Measurements from ENCODE around the gene NKAIN2. TPM values are rescaled to one million over a fixed set of nuclear protein-coding genes. Genes with fewer than 3 reads are reported as not detected.

The NKAIN2 gene
- total and polyA plus RNA-seq, 2 experiments from 2014 or later, result 0.22 TPM; not detected in 1

- H3K9me3 ChIP-seq (ENCODE audit: low read depth), result no peaks in the 10 kb centered on the region
- no peak overlapping the region for H3K27ac ChIP-seq
- DNase-seq (ENCODE audit: low read depth in 1 of 2, low spot score in 1 of 2), result no peak
- no peaks in the 10 kb centered on the region for H3K4me1 ChIP-seq (ENCODE audit: low read depth)
- no peaks in the 10 kb centered on the region for H3K36me3 ChIP-seq
- TF ChIP-seq CTCF (IDR thresholded peaks at IDR 0.05; ENCODE audit: low read depth, low read length), result no peak
- H3K27me3 ChIP-seq, result peaks cover 12% of the 10 kb centered on the region
- no peak overlapping the region for H3K4me3 ChIP-seq
Measured at GRCh38 chr6:124056407-124057334, 253.0 kb downstream of the NKAIN2 start.

GRCh38 chr6:124057461-124057860 is 253.8 kb downstream of the NKAIN2 start:
- TF ChIP-seq CTCF (IDR thresholded peaks at IDR 0.05; ENCODE audit: low read depth, low read length), result no peak
- no peak overlapping the region for H3K4me3 ChIP-seq
- no peak for DNase-seq (ENCODE audit: low read depth in 1 of 2, low spot score in 1 of 2)
- no peaks in the 10 kb centered on the region for H3K36me3 ChIP-seq
- no peaks in the 10 kb centered on the region for H3K9me3 ChIP-seq (ENCODE audit: low read depth)
- H3K27ac ChIP-seq, result no peak overlapping the region
- peaks cover 12% of the 10 kb centered on the region for H3K27me3 ChIP-seq
- H3K4me1 ChIP-seq (ENCODE audit: low read depth), result no peaks in the 10 kb centered on the region

- no peaks in the 10 kb centered on the region for H3K4me1 ChIP-seq (ENCODE audit: low read depth)
- peaks cover 12% of the 10 kb centered on the region for H3K27me3 ChIP-seq
- H3K27ac ChIP-seq, result no peak overlapping the region
- TF ChIP-seq CTCF (IDR thresholded peaks at IDR 0.05; ENCODE audit: low read depth, low read length), result no peak
- H3K9me3 ChIP-seq (ENCODE audit: low read depth), result no peaks in the 10 kb centered on the region
- H3K36me3 ChIP-seq, result no peaks in the 10 kb centered on the region
- H3K4me3 ChIP-seq, result no peak overlapping the region
- DNase-seq (ENCODE audit: low read depth in 1 of 2, low spot score in 1 of 2), result no peak
Measured at GRCh38 chr6:124064317-124065113, 260.9 kb downstream of the NKAIN2 start.

- no peaks in the 10 kb centered on the region for H3K9me3 ChIP-seq (ENCODE audit: low read depth)
- no peak overlapping the region for H3K27ac ChIP-seq
Measured at GRCh38 chr6:124066269-124066668, 262.6 kb downstream of the NKAIN2 start.

More at GRCh38 chr6:124066269-124066668, 262.6 kb downstream of the NKAIN2 start:
- DNase-seq (ENCODE audit: low read depth in 1 of 2, low spot score in 1 of 2), result no peak
- no peaks in the 10 kb centered on the region for H3K4me1 ChIP-seq (ENCODE audit: low read depth)
- no peak overlapping the region for H3K4me3 ChIP-seq
- no peak for TF ChIP-seq CTCF (IDR thresholded peaks at IDR 0.05; ENCODE audit: low read depth, low read length)
- H3K27me3 ChIP-seq, result no peaks in the 10 kb centered on the region
- no peaks in the 10 kb centered on the region for H3K36me3 ChIP-seq

Measured in cardiac muscle cell (in vitro differentiated cells and primary cell).